ENCODE data around the gene HOXD9.
A peak's percentile ranks its signal among the peaks of the same experiment; 100 is the strongest.

Gene HOXD9

DNA sequence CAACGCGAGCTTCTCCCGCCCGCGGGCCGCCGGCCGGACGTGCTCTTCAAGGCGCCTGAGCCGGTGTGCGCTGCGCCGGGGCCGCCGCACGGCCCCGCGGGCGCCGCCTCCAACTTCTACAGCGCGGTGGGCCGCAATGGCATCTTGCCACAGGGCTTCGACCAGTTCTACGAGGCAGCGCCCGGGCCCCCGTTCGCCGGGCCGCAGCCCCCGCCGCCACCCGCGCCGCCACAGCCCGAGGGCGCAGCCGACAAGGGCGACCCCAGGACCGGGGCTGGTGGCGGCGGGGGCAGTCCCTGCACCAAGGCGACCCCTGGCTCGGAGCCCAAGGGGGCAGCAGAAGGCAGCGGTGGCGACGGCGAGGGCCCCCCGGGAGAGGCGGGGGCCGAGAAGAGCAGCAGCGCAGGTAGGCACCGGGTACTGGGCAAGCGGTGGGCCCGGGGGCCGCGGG is 14.8 kb upstream of the HOXD9 start:
- Mint-ChIP-seq H3K27ac (no peak overlapping the region), H3K9me3 (peaks cover 5% of the 10 kb centered on the region), H3K27me3 (peaks cover 27% of the 10 kb centered on the region), H3K4me3 (no peak overlapping the region), H3K36me3 (peaks cover 4% of the 10 kb centered on the region), H3K4me1 (peaks cover 11% of the 10 kb centered on the region)
- ATAC-seq (ENCODE audit: low read depth): no peak
- DNase-seq (ENCODE audit: low spot score in 2 of 2): no peak

DNA sequence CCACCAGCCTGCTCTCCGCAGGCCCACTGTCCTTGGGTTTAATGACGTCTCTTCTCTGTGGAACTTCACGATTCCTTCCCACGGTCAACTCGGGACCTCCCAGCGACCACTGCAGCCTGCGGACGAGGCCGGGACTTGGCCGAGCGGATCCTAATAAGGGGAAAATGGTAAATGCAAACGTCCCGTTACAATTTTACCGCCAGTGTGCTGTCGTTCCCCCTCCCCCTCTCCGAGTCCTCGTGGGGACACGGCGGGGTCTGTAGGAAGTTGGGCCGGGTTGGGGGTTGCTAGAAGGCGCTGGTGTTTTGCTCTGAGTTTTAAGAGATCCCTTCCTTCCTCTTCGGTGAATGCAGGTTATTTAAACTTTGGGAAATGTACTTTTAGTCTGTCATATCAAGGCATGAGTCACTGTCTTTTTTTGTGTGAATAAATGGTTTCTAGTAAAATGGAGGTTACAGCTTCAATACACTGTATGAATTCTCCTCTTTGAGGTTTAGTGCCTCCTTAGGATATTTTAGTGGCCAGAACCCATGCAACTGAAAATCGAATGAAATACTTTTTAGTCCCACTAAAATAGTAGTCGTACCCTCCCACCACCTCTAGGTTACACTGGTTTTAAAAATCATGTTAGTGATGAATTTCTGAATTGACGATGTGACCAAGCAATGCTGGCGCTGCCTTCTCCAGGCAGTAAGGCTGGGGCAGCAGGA is 13.2 kb upstream of the HOXD9 start:
- Mint-ChIP-seq H3K27me3 (peaks cover 27% of the 10 kb centered on the region), H3K9me3 (peaks cover 5% of the 10 kb centered on the region), H3K36me3 (peaks cover 4% of the 10 kb centered on the region), H3K4me1 (peaks cover 11% of the 10 kb centered on the region), H3K27ac (peak overlapping the region; percentile 65), H3K4me3 (no peak overlapping the region)
- no peak for DNase-seq (ENCODE audit: low spot score in 2 of 2)
- ATAC-seq (ENCODE audit: low read depth): no peak

DNA sequence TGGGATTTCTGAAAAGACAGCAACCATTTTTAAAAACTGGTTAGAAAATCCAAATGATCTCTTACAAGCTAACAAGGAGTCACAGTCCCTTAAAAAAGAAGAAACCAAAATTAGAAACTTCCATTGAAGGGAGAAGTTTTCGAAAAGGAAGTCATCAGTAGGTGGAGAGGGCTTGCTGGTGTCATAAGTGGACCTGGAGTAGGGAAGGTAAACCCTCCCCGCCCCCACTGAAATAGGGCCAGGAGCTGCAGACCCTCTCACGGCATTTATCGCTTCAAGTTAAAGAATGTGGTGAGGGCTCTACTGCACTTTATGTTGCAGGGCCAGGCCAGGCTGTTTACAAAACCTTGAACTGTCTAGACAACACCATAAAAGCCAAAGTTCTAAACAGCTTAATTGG is 12.6 kb upstream of the HOXD9 start:
- no peak overlapping the region for H3K27ac Mint-ChIP-seq
- H3K9me3 Mint-ChIP-seq: peaks cover 5% of the 10 kb centered on the region
- H3K4me1 Mint-ChIP-seq: peaks cover 10% of the 10 kb centered on the region
- H3K36me3 Mint-ChIP-seq: peaks cover 4% of the 10 kb centered on the region
- no peak for ATAC-seq (ENCODE audit: low read depth)
- H3K4me3 Mint-ChIP-seq: no peak overlapping the region
- H3K27me3 Mint-ChIP-seq: peaks cover 25% of the 10 kb centered on the region
- DNase-seq (ENCODE audit: low spot score in 2 of 2): no peak

DNA sequence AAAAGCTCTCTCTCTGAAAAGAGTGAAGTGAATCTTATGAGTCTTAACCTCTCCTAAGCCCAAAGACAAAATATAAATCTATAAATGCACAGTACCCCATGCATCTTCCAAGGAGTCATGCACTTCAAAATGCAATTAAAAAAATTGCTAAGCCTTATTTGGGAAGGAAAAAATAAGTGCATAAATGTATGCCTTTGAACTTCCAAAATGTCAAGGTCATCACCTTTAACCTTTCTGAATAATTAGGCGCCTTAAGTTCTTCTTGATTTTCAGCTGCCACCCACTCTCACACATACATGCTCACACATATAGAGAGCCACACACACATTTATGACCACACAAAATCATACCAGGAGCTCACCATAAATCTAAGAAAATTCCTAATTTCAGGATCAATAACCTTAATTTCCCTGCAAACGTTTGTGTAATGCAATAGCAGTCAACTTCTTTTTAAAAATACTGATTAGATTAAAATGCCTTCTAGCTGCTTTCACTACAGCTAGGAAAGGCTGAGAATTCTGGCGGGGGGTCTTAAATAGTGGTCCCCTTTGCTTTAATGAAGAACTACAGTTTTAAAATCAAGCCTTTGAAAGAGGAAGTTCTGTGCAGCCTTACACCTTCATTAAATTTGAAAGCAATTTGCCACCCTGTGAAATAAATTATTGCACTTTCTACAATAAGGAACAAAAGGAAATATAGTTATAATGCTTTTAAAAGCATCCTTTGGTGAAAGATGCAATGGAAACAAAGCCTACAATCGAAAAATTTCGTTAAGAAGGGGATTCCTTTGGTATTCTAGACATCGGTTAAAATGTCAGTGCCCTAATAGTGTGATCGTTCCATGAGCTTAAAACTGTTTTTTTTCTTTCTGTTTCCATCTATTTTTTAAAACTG is 11.9 kb upstream of the HOXD9 start:
- no peak for DNase-seq (ENCODE audit: low spot score in 2 of 2)
- ATAC-seq (ENCODE audit: low read depth): no peak
- H3K27me3 Mint-ChIP-seq: peaks cover 19% of the 10 kb centered on the region
- H3K27ac Mint-ChIP-seq: no peak overlapping the region
- H3K4me1 Mint-ChIP-seq: peaks cover 6% of the 10 kb centered on the region
- peaks cover 4% of the 10 kb centered on the region for H3K36me3 Mint-ChIP-seq
- peaks cover 5% of the 10 kb centered on the region for H3K9me3 Mint-ChIP-seq
- H3K4me3 Mint-ChIP-seq: no peak overlapping the region

DNA sequence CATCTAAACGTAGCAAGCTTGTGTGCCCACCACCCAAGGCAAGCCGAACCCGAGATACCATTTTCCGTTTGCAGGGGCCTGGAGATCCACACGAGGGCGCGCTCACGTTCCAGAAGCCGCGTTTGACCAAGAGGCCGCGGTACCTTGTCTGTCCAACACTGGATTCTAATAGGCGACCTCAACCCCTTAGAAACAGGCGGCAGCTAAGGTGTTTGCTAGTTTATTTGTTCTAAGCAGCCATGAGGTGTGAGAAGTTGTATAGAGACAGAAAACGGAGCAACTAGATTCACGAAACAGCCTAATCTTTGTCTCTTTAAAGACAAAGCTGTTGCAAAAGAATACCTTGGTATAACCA is 11.2 kb upstream of the HOXD9 start:
- Mint-ChIP-seq H3K27me3 (peaks cover 17% of the 10 kb centered on the region), H3K36me3 (peaks cover 1% of the 10 kb centered on the region), H3K4me3 (no peak overlapping the region), H3K9me3 (peaks cover 2% of the 10 kb centered on the region), H3K4me1 (peaks cover 3% of the 10 kb centered on the region), H3K27ac (no peak overlapping the region)
- no peak for DNase-seq (ENCODE audit: low spot score in 2 of 2)
- ATAC-seq (ENCODE audit: low read depth): no peak

DNA sequence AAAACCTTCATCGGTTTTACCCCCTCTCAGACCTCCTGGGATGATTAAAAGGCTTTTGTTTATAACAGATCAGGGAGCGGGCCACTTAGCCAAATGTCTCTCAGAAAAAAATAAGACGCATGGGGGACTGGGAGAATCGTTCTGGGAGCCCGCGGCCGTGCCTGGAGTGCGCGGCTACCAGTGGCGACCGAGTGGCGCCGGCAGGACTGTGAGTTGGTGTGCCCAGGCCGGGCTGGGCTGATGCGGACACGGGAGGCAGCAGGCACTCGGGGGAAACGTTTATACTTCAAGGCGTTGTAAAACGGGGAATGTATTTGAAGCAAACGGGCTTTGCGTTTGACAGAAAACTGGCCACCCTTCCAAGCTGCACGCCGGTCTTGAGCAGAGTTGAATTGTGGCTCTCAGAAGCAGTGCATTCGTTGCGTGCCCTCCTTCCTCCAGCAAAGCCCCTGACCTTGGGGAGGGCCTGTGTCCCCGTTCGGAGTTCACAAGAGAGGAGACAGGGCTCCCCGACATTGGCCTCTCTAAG is 10.6 kb upstream of the HOXD9 start:
- Mint-ChIP-seq H3K4me1 (peaks cover 2% of the 10 kb centered on the region), H3K36me3 (no peaks in the 10 kb centered on the region), H3K27ac (no peak overlapping the region), H3K9me3 (peaks cover 1% of the 10 kb centered on the region), H3K4me3 (no peak overlapping the region), H3K27me3 (peaks cover 21% of the 10 kb centered on the region)
- DNase-seq (ENCODE audit: low spot score in 2 of 2) (no peak), ATAC-seq (ENCODE audit: low read depth) (no peak)

DNA sequence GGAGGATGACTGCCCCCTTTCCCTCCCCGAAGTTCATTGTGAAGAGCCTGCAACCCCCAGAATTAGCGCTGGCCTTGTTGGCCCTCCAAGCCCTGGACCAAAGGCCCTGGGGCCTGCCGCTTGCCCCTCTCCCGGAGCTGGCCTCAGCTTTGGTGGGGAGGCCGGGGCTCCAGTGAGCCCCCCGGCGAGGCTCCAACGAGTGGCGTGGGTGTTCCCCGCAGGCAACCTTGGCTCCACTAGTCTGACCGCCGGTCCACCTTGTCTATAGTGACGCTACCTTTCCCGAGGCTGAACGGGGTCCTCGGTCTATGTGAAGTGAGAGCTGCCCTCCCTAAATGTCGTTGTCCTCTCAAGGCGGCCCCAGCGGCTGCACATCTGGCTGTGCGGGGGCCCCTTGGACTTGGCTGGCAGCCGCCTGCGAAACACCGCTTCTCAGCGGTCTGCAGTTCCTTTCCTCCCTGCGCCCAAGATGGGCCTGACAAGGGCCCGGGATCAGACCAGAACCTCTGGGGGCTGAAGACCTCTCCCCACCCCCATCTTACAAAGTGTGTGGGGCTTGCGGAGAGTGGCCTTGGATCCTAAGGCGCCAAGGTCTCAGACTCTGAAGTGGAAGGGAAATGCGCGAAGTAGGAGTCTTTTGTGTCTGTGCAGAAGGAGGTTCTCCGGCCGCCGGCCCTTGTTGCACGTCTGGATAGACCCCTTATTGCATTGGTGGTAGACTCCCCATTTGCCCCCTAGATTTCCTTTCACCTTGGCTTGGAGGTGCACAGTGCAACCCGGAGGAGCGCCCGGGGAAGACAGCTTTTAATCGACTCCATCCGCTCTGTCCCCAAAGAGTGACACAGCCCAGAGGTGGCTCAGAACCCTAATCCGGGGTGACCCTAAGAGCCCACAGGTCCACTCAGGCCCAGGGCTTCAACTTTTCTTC is 9.9 kb upstream of the HOXD9 start:
- DNase-seq (ENCODE audit: low spot score in 2 of 2): no peak
- no peaks in the 10 kb centered on the region for H3K36me3 Mint-ChIP-seq
- ATAC-seq (ENCODE audit: low read depth): no peak
- H3K27ac Mint-ChIP-seq: no peak overlapping the region
- peaks cover 24% of the 10 kb centered on the region for H3K27me3 Mint-ChIP-seq
- peaks cover 1% of the 10 kb centered on the region for H3K9me3 Mint-ChIP-seq
- peaks cover 2% of the 10 kb centered on the region for H3K4me1 Mint-ChIP-seq
- H3K4me3 Mint-ChIP-seq: no peak overlapping the region

DNA sequence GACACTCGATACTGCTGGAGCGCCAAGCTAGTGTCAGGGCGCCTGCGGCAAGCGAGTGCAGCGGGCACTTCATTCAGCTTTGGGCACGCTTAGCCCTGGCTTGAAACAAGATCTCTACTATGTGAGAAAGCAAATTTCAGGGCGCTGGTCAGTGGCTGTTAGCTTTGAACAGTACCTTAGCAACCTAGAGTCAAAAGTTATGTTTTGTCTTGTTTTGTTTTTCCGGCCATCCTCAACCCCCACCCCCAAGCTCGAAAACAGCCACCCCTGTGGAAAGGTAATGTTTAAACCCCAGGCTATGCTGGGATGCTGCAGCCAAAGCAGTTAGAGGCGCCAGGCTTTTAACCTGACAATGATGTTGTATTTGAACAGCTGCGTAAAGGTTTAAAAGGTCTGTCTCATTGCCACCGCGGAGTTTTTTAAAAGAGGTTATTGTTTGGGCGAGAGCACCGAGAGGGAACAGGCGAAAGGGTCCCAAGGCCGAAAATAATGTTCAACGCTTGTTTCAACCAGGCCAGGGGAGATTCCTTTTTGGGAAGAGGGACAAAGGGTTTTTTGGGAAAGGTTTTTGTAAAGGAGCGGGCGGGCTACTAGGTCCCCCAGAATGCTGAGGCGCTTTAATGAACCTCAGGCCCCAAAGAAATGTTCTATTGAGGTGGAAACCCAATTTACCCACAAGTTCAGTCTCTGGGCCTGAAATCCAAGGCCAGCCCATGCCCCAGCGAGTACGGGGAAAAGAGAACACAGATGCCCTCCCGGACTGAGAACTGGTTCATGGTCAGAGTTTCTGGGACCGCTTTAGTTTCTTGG is 8.2 kb upstream of the HOXD9 start:
- ATAC-seq (ENCODE audit: low read depth): no peak
- Mint-ChIP-seq H3K4me3 (no peak overlapping the region), H3K36me3 (no peaks in the 10 kb centered on the region), H3K4me1 (peaks cover 6% of the 10 kb centered on the region), H3K27me3 (peaks cover 32% of the 10 kb centered on the region), H3K9me3 (peaks cover 1% of the 10 kb centered on the region), H3K27ac (no peak overlapping the region)
- DNase-seq (ENCODE audit: low spot score in 2 of 2): no peak

DNA sequence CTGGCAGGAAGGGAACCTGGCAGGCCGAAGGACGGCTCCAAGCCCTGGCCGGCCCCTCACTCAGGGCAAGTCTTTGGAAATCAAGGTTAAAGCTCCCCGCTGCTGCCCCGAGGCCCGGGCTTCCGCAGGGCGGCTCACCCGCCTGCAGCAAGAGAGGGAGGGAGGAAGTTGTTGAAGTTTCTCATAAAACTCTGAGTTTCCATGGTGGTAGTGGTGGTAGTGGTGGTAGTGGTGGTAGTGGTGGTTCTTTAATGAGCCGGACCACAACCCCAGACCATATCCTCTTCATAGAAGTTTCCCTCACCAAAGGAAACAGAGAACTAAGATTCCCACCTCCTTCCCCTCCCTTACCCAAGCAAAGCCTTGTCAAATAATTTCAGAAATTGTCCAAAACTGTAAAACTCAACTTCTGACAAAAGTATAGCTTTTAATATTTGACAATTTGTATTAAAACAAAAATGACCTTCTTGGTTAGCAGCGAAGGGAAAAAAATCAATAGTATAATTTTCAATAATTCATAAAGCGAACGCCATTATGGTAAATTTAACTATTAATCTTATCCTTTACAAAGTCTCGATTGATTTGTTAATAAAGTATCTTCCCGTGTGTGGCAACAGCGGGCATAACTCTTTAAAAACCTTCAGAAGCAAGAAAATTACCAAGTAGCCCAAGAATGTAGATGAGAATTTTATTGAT is 7.4 kb upstream of the HOXD9 start:
- Mint-ChIP-seq H3K4me3 (no peak overlapping the region), H3K9me3 (no peaks in the 10 kb centered on the region), H3K36me3 (no peaks in the 10 kb centered on the region), H3K27ac (no peak overlapping the region), H3K27me3 (peaks cover 33% of the 10 kb centered on the region), H3K4me1 (peaks cover 6% of the 10 kb centered on the region)
- ATAC-seq (ENCODE audit: low read depth): no peak
- DNase-seq (ENCODE audit: low spot score in 2 of 2): no peak

DNA sequence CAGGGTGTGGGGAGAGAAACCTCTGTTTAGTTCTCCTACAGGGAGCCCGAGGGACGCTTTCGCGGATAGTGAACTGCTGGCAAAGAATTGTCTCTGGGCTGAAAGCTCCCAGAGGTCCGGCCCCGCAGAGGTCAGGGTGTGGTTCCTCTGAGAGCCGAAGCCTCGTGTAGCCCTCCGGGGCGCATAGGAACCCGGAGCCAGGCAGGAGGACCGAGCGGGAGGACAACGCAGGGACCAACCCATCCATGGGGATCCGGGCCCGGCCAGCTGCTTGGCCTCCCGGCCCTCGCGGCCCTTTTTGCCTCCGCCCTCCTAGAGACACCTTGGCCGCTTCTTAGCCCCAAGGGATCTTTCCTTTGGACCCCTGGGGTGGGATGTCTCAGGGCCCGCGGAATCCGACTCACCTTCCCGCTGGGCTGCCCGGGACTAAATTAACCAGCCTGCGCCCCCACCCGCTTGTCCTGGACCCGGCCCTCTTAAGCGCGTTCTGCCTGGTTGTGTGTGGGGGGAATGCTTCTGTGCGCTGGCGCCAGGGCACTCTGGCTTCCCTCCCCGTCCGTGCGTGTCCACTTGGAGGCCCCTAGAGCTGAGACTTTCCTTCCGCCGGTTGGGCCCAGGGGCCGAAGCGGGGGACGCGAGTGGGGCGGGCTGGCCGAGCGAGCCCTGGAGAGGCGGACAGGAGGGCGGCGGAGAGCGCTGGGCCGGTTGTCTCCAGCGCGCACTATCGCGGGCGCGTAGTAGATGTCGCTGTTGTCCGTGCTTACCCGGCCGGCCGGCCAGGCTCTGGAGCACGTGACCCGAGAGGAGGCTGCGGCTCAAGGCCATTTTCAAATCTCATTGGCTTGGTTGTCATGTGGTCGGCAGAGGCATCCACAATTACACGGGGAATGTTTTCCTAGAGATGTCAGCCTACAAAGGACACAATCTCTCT is 6.4 kb upstream of the HOXD9 start, which contains the start of gene HOXD10:
Gene HOXD10, plus strand, starts transcription at position 896 of the 931 bp plus-strand sequence. CDS start 56 bp downstream, outside the sequence.
- no peaks in the 10 kb centered on the region for H3K36me3 Mint-ChIP-seq
- H3K27ac Mint-ChIP-seq: no peak within 1 kb of the TSS
- DNase-seq (ENCODE audit: low spot score in 2 of 2) (no peak), ATAC-seq (ENCODE audit: low read depth) (no peak)
- peaks cover 5% of the 10 kb centered on the region for H3K4me1 Mint-ChIP-seq
- H3K9me3 Mint-ChIP-seq: no peaks in the 10 kb centered on the region
- peaks cover 37% of the 10 kb centered on the region for H3K27me3 Mint-ChIP-seq
- H3K4me3 Mint-ChIP-seq: no peak within 1 kb of the TSS

DNA sequence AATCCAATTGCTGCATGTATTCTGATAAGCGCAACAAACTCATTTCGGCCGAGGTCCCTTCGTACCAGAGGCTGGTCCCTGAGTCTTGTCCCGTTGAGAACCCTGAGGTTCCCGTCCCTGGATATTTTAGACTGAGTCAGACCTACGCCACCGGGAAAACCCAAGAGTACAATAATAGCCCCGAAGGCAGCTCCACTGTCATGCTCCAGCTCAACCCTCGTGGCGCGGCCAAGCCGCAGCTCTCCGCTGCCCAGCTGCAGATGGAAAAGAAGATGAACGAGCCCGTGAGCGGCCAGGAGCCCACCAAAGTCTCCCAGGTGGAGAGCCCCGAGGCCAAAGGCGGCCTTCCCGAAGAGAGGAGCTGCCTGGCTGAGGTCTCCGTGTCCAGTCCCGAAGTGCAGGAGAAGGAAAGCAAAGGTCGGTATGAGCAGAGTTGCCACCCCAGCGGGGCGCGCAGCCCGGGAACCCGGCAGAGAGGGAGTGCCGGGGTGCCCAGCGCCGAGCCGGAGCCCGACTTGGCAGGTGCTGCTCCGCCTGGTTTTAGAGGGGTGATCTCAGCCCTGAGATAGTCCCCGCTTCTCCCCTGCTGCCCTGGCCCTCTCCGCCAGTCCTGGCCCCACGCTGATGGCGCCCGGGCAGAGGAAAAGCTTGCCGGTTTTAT is 5.2 kb upstream of the HOXD9 start:
- no peak overlapping the region for H3K27ac Mint-ChIP-seq
- ATAC-seq (ENCODE audit: low read depth): no peak
- peaks cover 35% of the 10 kb centered on the region for H3K27me3 Mint-ChIP-seq
- no peak overlapping the region for H3K4me3 Mint-ChIP-seq
- peaks cover 4% of the 10 kb centered on the region for H3K4me1 Mint-ChIP-seq
- no peaks in the 10 kb centered on the region for H3K36me3 Mint-ChIP-seq
- no peaks in the 10 kb centered on the region for H3K9me3 Mint-ChIP-seq
- DNase-seq (ENCODE audit: low spot score in 2 of 2): no peak

All from memory B cell (primary cell).